HG02759 (cell line): Measurements from ENCODE around the gene SLIT3.

Source experiments
- ATAC-seq: cut with Tn5 transposase; IDR thresholded peaks from one replicate; pipeline ENCODE4 v1.9.1; 2021; ENCODE audit warnings: mild to moderate bottlenecking, moderate library complexity; ENCODE audit not compliant: unreplicated experiment

SLIT3 gene

DNA sequence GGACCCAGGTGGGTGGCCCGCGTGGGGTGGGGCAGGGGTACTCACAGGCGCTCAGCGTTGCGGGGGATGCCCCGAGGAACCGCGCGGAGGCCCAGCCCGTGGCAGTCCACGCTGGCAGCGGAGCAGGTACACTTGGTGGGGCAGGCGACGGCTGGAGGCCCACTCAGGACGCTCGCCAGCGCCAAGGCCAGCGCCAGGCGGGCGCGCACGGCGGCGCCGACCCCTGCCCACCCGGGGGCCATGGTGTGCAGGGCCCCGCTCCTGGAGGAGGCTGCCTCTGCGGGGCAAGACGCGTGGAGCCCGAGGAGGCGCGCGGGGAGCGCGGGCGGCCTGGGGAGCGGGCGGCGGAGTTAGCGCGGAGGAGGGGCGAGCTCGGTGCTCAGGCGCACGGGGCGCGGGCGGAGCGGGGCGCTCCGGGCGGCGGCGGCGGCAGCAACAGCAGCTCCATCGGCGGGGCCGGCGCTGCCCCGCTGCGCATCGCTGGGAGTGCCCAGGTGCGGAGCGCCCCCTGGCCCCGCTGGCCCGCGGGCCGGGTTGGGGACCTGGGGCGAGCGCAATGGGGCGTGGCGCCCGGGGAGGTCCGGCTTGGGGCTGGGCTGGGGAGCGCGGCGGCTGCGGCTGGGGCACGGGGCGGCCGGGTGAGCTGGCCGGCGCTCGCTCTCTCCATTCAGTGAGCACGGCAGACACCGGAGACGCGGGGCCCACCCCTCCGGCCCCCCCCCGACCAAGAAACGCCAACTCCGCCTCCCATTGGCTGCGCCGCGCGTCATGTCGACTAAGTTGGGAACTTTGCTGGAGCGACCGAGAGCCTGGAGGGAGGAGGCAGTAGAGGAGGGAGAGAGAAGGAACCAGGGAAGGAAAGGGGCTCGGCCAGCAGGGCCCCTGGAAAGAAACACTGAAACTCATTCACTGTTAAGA lies at the start of gene SLIT3:
SLIT3 (minus strand) TSS at position 672 of the 918 bp plus-strand sequence; CDS start at position 242, 430 bp downstream.
- ATAC-seq, result no peak

DNA sequence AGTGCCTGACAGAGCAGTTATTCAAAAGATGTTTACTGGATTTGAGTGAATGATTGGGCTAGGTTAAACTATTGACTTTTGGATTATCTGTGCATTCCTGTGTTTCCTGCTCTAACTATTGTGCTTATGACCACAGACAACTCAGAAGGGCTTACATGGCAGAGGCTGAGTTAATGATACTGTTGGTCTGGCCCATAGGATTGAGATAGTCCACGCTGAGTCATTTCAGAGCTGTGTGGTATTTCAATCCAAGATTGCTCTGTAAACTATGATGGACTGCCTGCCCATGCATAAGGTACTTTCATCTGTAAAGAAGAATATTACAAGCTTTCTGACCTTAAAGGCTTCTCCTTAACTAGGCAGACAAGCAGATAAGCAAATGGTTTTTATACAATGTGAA lies 49.1 kb upstream of the SLIT3 start:
- ATAC-seq, result peak; percentile 77

DNA sequence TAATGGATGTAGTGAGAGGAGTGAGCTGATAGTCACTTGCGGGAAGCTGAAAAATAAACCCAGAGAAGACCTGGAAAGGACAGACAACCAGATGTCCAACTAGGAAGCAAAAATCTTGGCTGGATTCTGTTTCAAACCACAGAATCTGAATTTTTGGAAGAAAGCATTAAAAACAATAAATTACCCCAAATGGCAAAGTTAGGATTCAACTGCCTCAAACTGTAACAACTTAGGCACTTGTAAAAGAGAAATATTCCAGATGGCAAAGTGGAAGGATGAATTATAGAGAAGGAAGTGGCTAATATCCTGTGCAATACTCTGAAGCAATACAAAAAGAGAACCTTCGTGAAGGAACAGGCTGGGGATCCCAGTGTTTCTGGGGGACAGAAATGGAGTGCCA lies 46.8 kb upstream of the SLIT3 start:
- no peak for ATAC-seq

DNA sequence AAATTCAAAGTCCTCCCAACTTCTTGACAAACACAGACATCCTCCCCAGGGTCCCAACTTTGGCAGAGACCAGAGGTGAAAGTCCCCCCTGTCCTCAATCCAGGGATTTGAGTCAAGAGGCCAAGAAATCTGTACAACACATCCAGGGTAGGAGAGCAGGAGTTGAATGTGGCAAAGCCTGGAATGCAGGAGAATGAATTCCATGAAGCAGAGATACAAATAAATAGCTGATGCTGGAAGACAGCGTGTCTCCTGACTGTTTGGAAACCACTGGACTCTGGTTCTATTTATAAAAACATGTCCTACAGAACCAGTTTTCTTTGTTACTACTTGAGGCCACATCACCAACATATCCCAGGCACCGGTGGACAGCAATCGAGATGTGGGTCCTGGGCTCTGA lies 43.7 kb upstream of the SLIT3 start:
- no peak for ATAC-seq

DNA sequence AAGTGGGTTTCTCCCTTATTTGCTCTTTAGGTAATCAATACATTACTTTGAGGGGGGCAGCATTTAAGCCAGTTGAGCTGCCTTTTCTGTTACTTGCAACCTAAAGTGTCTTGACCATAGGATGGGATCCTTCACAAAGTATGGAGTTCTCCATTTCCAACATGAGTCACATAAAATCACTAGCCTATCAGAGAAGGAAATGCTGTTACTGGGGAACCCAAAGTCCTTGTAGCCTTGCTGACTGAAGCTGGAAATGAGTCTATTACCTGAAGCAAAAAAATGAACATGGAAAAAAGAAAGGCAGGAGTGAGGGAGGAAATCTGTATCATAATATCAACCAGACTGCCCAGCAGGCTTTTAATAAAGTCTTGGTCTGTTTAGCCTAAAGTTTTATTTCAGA lies 42.8 kb upstream of the SLIT3 start:
- ATAC-seq, result no peak

DNA sequence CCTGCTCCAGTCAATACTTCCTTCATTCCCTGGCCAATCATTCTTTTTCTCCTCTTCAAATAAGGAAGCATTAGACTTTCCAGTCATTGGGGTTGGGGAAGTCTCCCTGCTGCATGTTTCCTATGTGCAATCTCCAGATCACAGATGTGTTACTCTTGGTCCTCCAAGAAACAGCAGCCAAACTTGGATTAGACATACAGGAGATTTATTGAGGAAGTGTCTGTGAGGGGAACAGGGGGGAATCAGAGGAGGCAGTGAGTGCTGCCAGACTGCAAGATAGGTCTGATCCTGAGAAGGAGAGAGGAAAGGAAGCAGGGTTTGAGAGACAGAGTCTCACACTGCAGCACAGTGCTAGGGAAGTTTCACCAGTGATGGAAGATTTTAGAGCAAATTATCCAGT lies 40.6 kb upstream of the SLIT3 start:
- ATAC-seq, result no peak

DNA sequence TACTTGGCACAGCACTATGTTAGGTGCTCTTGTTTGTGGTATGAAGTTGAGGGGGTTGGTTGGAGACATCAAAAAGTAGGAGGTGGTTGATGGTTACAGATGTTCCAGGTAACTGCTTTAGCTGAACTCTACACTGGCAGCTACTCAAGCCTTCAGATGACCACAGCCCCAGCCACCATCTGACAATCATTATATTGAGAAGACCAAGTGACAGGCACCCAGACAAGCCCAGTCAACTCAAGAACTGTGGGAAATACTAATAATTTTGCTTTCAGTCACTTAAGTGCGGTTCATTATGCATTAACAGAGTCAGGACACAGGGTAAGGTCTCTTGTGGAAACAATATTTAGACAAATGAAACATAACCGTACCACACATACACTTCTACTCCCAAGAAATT lies 38.9 kb upstream of the SLIT3 start:
- ATAC-seq, result peak; percentile 88

DNA sequence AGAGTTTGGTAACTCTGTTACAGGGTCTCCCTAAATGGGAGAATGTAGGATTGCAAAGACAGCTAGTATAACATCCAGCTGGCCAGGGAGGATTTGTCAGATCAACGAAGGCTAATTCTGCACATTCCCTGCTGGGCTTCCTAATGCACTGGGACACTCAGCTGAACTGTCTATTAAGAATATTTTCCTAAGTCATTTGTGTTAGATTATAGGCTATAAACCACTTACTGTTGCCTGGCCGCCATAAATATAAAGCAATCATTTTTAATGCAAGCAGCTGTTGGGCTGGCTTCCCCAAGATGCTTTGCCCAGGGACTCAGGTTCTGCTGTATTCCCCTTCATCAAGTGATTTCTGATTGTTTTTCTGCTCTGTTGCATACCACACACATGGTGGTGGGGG lies 35.3 kb upstream of the SLIT3 start:
- no peak for ATAC-seq

DNA sequence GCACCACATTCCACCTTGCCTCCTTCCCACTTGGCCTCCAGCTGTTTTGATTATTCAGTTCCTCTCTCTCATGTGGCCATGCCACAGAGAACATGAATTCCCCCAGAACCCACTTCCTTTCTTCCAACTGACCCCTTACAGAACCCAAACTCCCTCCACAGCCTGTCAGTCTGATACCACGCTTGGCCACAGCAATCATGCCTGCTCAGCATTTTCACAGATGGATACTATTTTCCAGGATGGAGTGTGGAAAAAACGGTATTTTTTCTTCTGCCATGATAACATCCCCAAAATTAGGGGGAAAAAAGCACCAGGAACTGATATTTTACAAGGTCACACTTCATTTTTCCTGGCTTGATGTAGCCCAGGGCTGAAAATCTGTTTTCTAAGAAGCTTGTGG lies 34.9 kb upstream of the SLIT3 start:
- ATAC-seq, result no peak

DNA sequence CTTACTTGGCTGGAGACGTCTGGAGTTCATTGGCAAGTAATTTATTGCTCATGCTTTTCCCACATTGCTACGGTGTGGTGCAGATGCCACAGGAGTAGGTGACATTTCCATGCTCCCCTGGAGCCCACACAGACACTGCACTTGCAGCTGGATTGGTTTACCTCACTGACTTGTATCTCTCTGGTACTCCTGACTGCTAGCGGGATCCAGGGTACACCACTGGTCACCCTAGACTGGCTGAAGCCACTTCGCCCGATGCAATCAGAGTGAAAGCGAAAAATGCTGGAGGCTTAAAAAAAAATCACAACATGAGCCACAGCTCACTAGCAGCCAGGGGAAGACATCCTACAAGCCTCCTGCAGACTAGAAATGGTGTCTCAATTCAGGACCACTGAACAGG lies 32.6 kb upstream of the SLIT3 start:
- ATAC-seq, result no peak

DNA sequence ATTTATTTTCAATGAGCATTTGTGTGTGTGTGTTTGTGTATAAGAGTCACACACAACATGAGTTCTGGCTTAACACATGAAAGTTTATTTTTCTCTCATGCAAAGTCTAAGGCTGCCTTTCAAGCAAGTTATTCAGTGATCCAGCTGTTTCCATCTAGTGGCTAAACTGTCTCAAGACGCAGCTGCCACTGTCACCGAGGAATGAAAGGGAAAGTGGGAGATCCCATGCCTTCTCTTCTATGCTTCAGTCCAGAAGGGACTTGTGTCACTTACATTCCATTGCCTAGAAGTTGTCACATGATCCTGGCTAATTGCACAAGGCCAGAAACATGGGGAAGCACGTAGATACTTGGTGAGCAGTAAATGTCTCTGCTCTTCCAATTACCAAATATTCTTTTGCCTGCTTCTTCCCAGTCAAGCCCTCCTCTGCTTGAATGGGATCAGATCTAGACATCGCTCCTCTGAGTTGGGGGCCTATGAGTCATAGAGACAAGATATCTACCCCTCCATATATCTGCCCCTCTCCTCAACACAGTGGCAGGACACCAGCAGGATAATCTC lies 30.4 kb upstream of the SLIT3 start:
- no peak for ATAC-seq

DNA sequence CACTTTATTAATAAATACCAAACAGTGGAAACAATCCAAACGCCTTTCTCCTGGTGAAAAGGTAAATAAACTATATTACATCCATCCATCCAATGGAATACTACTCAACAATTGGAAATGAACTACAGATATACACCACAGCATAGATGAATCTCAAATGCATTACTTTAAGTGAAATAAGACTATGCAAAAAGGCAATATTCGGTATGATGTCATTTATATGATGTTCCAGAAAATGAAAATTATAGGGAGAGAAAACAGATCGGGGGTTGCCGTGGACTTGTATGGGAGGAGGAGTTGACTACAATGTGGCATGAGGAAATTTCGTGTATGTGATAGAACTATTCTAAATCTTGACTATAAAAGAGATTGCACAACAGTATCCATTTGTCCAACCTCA lies 27.5 kb upstream of the SLIT3 start:
- ATAC-seq, result no peak

DNA sequence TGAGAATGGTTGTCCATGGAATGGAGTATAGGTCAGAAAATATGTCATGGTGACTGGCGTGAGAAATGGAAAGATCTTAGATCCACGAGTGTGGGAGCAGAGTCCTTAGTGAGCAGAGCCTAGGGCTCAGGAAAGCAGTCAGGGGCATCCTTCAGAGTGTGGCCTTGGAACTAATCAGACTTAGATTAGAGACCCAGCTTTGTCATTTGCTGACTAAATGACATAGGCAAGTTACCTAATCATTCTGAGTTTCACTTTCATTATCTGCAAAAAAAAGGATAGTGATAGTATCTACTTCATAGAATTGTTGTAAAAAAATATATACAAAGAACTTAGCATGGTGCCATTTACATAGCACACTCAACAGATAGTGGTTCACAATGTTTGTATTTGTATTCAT lies 24.3 kb upstream of the SLIT3 start:
- ATAC-seq, result no peak

DNA sequence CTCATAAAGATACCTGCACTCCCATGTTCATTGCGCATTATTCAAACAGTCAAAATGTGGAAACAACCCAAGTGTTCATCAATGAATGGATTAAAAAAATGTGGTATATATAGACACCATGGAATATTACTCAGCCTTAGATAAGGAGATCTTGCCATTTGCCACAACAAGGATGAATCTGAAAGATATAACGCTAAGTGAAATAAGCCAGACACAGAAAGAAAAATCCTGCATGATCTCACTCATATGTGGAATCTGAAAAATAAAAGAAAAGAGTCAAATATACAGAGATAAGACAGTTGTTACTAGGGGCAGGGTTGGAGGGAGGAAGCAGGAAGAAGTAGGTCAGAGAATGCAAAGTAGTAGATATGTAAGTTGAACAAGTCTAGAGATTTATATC lies 17.6 kb upstream of the SLIT3 start:
- ATAC-seq, result no peak

DNA sequence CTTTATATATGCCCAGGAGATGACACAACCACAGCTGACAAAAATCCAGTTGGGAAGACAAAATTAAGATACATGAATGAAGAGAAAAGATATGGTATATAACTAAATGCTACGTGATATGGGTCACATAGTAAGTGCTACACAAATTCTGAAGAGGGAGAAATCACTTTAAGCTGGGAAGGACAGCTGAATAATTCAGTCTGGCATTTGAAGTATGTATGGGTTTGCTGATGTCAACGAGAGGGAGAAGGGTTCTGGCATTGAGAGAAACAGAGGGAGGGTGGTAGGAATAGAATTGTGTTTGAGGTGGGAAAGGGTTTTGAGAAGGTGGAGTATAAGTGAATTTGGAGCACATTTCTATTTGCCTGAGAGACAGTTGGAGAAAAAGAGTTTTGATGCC lies 6.7 kb upstream of the SLIT3 start:
- no peak for ATAC-seq

DNA sequence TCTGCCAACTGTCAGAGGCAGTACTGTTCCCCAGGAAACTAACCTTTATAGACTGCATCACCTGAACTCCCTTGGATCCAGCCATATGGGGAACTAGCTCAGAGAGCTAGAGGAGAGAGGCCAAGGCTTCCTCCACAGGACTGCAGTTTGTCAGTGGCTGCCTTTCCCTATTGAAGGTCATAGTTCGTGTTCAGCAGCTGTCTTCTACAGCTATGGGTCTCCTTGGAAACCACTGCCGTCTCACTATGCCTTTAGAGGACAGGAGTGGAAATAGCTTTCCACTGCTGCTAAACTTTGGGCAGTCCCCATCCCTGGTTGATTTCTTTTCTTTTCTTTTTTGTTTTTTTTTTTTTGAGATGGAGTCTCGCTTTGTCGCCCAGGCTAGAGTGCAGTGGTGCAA lies 4.4 kb upstream of the SLIT3 start:
- ATAC-seq, result no peak

DNA sequence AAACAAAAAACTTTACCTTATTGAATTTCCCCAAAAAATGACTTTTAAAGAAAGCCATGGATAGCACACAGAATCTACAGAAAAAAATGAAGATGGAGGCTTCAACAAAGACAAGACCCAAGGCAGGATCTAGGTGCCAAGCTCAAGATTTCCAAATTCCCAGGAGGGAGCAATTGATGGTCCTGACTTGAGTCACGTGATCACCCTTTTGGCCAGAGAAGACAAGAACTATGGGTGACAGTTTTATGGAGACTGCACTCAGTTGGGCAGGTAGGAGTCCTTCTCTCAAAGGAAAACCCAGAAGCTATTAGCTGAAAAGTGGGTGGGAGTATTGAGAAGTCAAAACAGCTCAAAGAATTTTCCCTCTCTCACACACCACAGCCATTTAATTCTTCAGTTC lies 3.2 kb upstream of the SLIT3 start:
- ATAC-seq, result no peak

DNA sequence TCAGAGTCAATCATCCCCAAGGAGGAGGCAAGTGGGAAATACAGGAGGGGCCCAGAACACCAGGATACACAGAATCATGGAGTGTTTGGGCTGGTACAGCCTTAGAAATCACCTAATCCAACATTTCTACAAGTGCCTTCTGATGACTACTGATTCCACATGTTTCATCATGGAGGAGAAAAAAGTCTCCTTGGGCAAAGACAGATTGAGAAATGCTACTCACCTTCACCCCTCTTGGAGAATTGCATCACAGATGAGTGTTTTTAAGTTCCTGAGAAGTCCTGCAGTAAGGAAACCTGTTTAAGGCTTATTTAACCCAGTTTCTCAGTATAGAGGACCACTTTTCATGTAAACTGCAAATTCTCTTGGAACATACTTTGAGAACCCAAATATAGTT lies 2.2 kb upstream of the SLIT3 start:
- ATAC-seq, result no peak

DNA sequence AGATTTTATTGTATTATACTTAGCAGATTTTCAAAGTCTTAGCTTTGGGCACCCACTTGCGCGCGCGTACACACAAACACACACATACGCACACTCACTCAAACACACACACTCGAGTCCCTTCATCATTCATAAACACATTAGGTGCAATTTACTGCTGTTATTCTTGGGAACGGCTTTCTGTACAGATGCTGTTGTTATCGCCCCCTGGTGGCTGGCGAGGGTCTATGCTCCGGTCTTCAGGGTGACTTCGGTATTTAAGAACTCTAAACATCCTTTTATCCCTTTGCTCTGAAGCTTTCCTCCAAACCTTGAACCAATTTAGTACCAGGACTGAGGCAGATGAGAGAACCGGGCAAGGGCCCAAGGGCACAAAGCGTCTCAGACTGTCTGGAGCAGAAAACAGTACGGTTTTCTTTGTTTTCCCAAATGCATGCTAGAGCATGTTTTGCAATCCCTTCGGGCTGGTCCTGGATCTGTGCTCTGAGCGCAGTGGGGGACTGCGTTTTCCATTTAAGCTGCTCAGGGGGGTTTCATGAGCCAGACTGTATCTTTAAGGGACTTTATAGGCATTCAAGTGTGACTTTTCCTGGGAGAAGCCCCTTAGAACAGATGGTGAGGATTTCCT lies 1.7 kb upstream of the SLIT3 start:
- ATAC-seq, result peak; percentile 81

DNA sequence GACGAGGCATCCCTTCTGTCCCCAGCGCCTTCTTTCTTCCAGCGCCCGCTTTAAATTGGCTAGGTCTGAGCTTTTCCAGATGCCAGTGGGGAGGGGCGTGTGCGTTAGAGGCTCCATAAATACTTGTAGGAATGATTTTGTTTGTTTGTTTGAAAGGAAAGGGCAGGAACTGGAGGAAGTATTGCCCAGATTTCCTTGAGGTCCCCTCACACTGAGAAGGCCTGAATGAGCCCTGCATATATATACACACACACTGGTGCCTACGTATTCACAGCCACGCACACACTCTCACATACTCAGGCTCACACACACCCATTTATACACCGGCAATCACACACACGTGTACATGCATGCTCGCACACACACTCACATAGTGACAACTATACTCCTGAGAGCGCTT lies 1.0 kb upstream of the SLIT3 start:
- ATAC-seq, result peak; percentile 21

DNA sequence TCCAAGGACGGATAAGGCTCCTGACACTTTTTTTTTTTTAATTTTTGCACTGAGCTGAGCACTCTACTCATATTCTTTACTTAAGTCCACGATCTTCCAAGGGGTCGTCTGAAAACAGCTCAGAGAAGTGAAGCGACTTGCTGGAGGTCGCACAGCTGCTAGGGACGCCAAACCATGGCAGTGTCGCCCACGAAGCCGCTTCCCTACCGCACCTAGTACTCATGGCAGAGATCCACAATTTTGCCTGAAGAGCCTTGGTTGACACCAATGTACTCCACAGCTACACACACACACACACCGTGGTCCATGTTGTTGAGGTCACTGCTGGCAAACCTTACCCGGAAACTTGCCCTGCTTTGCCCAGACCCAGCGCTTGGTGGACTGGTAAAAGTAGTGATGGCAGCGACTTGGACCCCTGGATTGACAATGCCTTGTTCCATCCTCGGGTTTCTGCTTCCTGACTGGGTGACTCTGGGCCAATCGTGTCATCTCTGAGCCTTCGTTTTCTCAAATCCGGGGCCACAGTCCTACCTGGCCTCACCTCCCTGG lies 521 bp upstream of the SLIT3 start:
- no peak for ATAC-seq
